GM23338 (cell line): Measurements from ENCODE around the gene LOXL1. TPM values are rescaled to one million over a fixed set of nuclear protein-coding genes. Genes with fewer than 3 reads are reported as not detected.

Experiments
- ATAC-seq: fragments of 200-7000 bp; cut with Tn5 transposase; 3 replicates; pipeline ENCODE4 v1.9.1; 2020
- DNase-seq: peaks from one replicate; pipeline ENCODE4 v3.0.0-alpha.2; 2015; ENCODE audit warnings: low spot score
- H2AFZ ChIP-seq: fragments of 200-600 bp; sonication (generic); 2 replicates; pipeline ENCODE4 v1.8.0; 2016; ENCODE audit warnings: antibody characterized with exemption, mild to moderate bottlenecking, moderate library complexity
- H3F3A ChIP-seq: fragments of 200-600 bp; sonication (generic); replicated peaks from 2 replicates; pipeline ENCODE4 v1.8.0; 2017; ENCODE audit warnings: antibody characterized with exemption, mixed run types, low read depth
- H3K27ac ChIP-seq: fragments of 200-600 bp; sonication (generic); 2 replicates; pipeline ENCODE4 v1.6.1; 2016; ENCODE audit warnings: low read depth
- H3K27me3 ChIP-seq: fragments of 200-600 bp; sonication (generic); 2 replicates; pipeline ENCODE4 v1.8.0; 2016; ENCODE audit warnings: mild to moderate bottlenecking, mixed run types, moderate library complexity; ENCODE audit not compliant: insufficient read depth
- H3K36me3 ChIP-seq: fragments of 200-600 bp; sonication (generic); 2 replicates; pipeline ENCODE4 v1.8.0; 2016; ENCODE audit warnings: mild to moderate bottlenecking; ENCODE audit not compliant: insufficient read depth
- H3K4me1 ChIP-seq: fragments of 200-600 bp; sonication (generic); 2 replicates; pipeline ENCODE4 v1.8.0; 2016; ENCODE audit warnings: mild to moderate bottlenecking, moderate library complexity; ENCODE audit not compliant: insufficient read depth
- H3K4me2 ChIP-seq: fragments of 200-600 bp; sonication (generic); 2 replicates; pipeline ENCODE4 v1.7.1; 2017; ENCODE audit warnings: mixed run types
- H3K4me3 ChIP-seq: fragments of 200-600 bp; sonication (generic); 2 replicates; pipeline ENCODE4 v1.6.1; 2016; ENCODE audit warnings: mixed run types
- H3K79me2 ChIP-seq: fragments of 200-600 bp; sonication (generic); replicated peaks from 2 replicates; pipeline ENCODE4 v1.8.0; 2017; ENCODE audit warnings: mild to moderate bottlenecking; ENCODE audit not compliant: insufficient read depth
- H3K9me2 ChIP-seq: fragments of 200-600 bp; sonication (generic); 2 replicates; pipeline ENCODE4 v1.8.0; 2017; ENCODE audit not compliant: insufficient read depth
- H4K20me1 ChIP-seq: fragments of 200-600 bp; sonication (generic); replicated peaks from 2 replicates; pipeline ENCODE4 v1.8.0; 2017; ENCODE audit warnings: mild to moderate bottlenecking; ENCODE audit not compliant: insufficient read depth
- H3K27ac Mint-ChIP-seq: 2 replicates; pipeline ENCODE4 v1.8.0; 2020; ENCODE audit warnings: inconsistent platforms, mild to moderate bottlenecking, moderate library complexity, mixed read lengths
- H3K27me3 Mint-ChIP-seq: 3 replicates; pipeline ENCODE4 v1.8.0; 2022; ENCODE audit warnings: low read depth, mild to moderate bottlenecking, moderate library complexity, mixed read lengths, inconsistent platforms; ENCODE audit not compliant: insufficient read depth, poor library complexity
- H3K36me3 Mint-ChIP-seq: 3 replicates; pipeline ENCODE4 v1.8.0; 2021; ENCODE audit warnings: low read depth, mild to moderate bottlenecking, inconsistent platforms, moderate library complexity, mixed read lengths
- H3K4me1 Mint-ChIP-seq: 3 replicates; pipeline ENCODE4 v1.8.0; 2020; ENCODE audit warnings: mild to moderate bottlenecking, inconsistent platforms, mixed read lengths
- H3K4me3 Mint-ChIP-seq: 3 replicates; pipeline ENCODE4 v1.8.0; 2021; ENCODE audit warnings: moderate library complexity, mild to moderate bottlenecking, inconsistent platforms, mixed read lengths
- H3K9me3 Mint-ChIP-seq: 3 replicates; pipeline ENCODE4 v1.8.0; 2020; ENCODE audit warnings: moderate library complexity, mild to moderate bottlenecking, inconsistent platforms, mixed read lengths
- CREB1 ChIP-seq: fragments of 250-450 bp; sonication (Bioruptor Pico); IDR thresholded peaks from 2 replicates; pipeline ENCODE4 v1.5.0; 2020; ENCODE audit warnings: low read depth, mild to moderate bottlenecking, moderate library complexity
- ETS1 ChIP-seq: IDR thresholded peaks from 2 replicates; pipeline ENCODE4 v1.6.1; 2016; ENCODE audit warnings: antibody characterized with exemption
- EZH2 ChIP-seq: fragments of 200-600 bp; sonication (generic); IDR thresholded peaks from one replicate; pipeline ENCODE4 v1.8.0; 2017; ENCODE audit warnings: antibody characterized with exemption, mild to moderate bottlenecking, low read depth; ENCODE audit not compliant: unreplicated experiment
- EZH2phosphoT487 ChIP-seq: fragments of 200-600 bp; sonication (generic); IDR thresholded peaks from one replicate; pipeline ENCODE4 v1.8.1; 2018; ENCODE audit warnings: antibody characterized with exemption; ENCODE audit not compliant: unreplicated experiment
- JUNB ChIP-seq: IDR thresholded peaks from one replicate; pipeline ENCODE4 v1.6.1; 2016; ENCODE audit warnings: antibody characterized with exemption; ENCODE audit not compliant: unreplicated experiment
- NANOG ChIP-seq: IDR thresholded peaks from 2 replicates; pipeline ENCODE4 v1.6.1; 2016; ENCODE audit warnings: antibody characterized with exemption, borderline replicate concordance
- POLR2AphosphoS5 ChIP-seq: IDR thresholded peaks from 2 replicates; pipeline ENCODE4 v1.6.1; 2016; ENCODE audit warnings: antibody characterized with exemption, low read depth
- STAT1 ChIP-seq: IDR thresholded peaks from one replicate; pipeline ENCODE4 v1.6.1; 2016; ENCODE audit warnings: antibody characterized with exemption; ENCODE audit not compliant: unreplicated experiment
- ZNF331 ChIP-seq: fragments of 250-450 bp; sonication (Bioruptor Pico); IDR thresholded peaks from 2 replicates; pipeline ENCODE4 v1.5.0; 2020; ENCODE audit warnings: low read depth, mild to moderate bottlenecking, moderate library complexity
- polyA plus RNA-seq: library from polyadenylated mRNA; unstranded; fragments of >200 nt; fragmentation: Nextera tagmentation; extraction: Ambion mirVana; gene quantifications from 2 replicates; pipeline ENCODE4 v1.2.1, GENCODE V29; 2016
- total RNA-seq: library from RNA; depleted of rRNA; stranded (reverse); fragments of >200 nt; shearing (Covaris generic); gene quantifications from 2 replicates; pipeline ENCODE4 v1.2.3, GENCODE V29; 2014
- TF ChIP-seq, protein P1 (sequence below), 2 experiments: fragments of 200-600 bp in 1 of 2; sonication (generic) in 1 of 2; conservative IDR thresholded peaks; 2 replicates each; pipeline versions ENCODE4 v1.5.1 to v1.6.1; 2016 to 2017; ENCODE audit warnings: antibody characterized with exemption in 2 of 2, low read depth in 2 of 2, mild to moderate bottlenecking in 2 of 2, moderate library complexity in 1 of 2
- TF ChIP-seq, protein P2 (sequence below): fragments of 250-450 bp; sonication (Bioruptor Pico); IDR thresholded peaks from 2 replicates; pipeline ENCODE4 v1.5.0; 2020; ENCODE audit warnings: mild to moderate bottlenecking, moderate library complexity

The LOXL1 gene
- total and polyA plus RNA-seq, 2 experiments from 2014 or later = 6.9 to 10.8 TPM

GRCh38 chr15:73950831-73951561 is 24.7 kb downstream of the LOXL1 start:
- Histone ChIP-seq H3K27ac (no peak overlapping the region), H3K4me1 (peaks cover 4% of the 10 kb centered on the region; the same call in 1 of the 2 replicates), H3K4me2 (peak overlapping the region; percentile 51; the same call in 1 of the 2 replicates), H3F3A (no peaks in the 10 kb centered on the region), H3K4me3 (no peak overlapping the region), H3K36me3 (no peaks in the 10 kb centered on the region), H4K20me1 (no peaks in the 10 kb centered on the region), H3K9me2 (no peaks in the 10 kb centered on the region), H3K79me2 (no peaks in the 10 kb centered on the region), H2AFZ (peak overlapping the region; percentile 91), H3K27me3 (no peaks in the 10 kb centered on the region)
- peak; percentile 96 for DNase-seq
- Mint-ChIP-seq H3K4me1 (peaks cover 22% of the 10 kb centered on the region), H3K4me3 (peak overlapping the region; percentile 41; the same call in 2 of the 3 replicates), H3K36me3 (no peaks in the 10 kb centered on the region; the same call in 2 of the 3 replicates), H3K27me3 (peaks cover 24% of the 10 kb centered on the region), H3K9me3 (no peaks in the 10 kb centered on the region), H3K27ac (peak overlapping the region; percentile 88)
- peak; percentile 96 for ATAC-seq
- TF ChIP-seq ZNF331 = no peak
- TF ChIP-seq EZH2 = no peak
- TF ChIP-seq ETS1 = 0 out of 2 replicates have a peak, but pooled peaks have one; percentile 42
- TF ChIP-seq POLR2AphosphoS5 = peak; percentile 40; the same call in 1 of the 2 replicates
- TF ChIP-seq, protein P1, sequence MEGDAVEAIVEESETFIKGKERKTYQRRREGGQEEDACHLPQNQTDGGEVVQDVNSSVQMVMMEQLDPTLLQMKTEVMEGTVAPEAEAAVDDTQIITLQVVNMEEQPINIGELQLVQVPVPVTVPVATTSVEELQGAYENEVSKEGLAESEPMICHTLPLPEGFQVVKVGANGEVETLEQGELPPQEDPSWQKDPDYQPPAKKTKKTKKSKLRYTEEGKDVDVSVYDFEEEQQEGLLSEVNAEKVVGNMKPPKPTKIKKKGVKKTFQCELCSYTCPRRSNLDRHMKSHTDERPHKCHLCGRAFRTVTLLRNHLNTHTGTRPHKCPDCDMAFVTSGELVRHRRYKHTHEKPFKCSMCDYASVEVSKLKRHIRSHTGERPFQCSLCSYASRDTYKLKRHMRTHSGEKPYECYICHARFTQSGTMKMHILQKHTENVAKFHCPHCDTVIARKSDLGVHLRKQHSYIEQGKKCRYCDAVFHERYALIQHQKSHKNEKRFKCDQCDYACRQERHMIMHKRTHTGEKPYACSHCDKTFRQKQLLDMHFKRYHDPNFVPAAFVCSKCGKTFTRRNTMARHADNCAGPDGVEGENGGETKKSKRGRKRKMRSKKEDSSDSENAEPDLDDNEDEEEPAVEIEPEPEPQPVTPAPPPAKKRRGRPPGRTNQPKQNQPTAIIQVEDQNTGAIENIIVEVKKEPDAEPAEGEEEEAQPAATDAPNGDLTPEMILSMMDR (conservative IDR thresholded peaks at IDR 0.05; ENCODE audit: low read depth in 2 of 2) = peak; percentile 69 to 93

GRCh38 chr15:73951601-73952000 is 25.3 kb downstream of the LOXL1 start:
- H3K4me1 ChIP-seq = peaks cover 4% of the 10 kb centered on the region; the same call in 1 of the 2 replicates
- no peak overlapping the region for H3K27ac ChIP-seq
- Mint-ChIP-seq H3K4me1 (peaks cover 22% of the 10 kb centered on the region), H3K4me3 (0 out of 3 replicates have a peak overlapping the region, but pooled peaks have one; percentile 41), H3K9me3 (no peaks in the 10 kb centered on the region), H3K36me3 (no peaks in the 10 kb centered on the region; the same call in 2 of the 3 replicates), H3K27ac (peak overlapping the region; percentile 88; the same call in 1 of the 2 replicates), H3K27me3 (peaks cover 21% of the 10 kb centered on the region)
- no peaks in the 10 kb centered on the region for H3F3A ChIP-seq
- H3K36me3 ChIP-seq = no peaks in the 10 kb centered on the region
- ATAC-seq = peak; percentile 12
- DNase-seq = peak; percentile 5
- peak overlapping the region; percentile 88; the same call in 1 of the 2 replicates for H2AFZ ChIP-seq
- no peaks in the 10 kb centered on the region for H3K79me2 ChIP-seq
- peak overlapping the region; percentile 51; the same call in 1 of the 2 replicates for H3K4me2 ChIP-seq
- no peaks in the 10 kb centered on the region for H3K9me2 ChIP-seq
- no peaks in the 10 kb centered on the region for H4K20me1 ChIP-seq
- no peaks in the 10 kb centered on the region for H3K27me3 ChIP-seq
- no peak overlapping the region for H3K4me3 ChIP-seq
- no peak for TF ChIP-seq EZH2phosphoT487
- no peak for TF ChIP-seq ZNF331
- TF ChIP-seq NANOG = no peak
- TF ChIP-seq, protein P2, sequence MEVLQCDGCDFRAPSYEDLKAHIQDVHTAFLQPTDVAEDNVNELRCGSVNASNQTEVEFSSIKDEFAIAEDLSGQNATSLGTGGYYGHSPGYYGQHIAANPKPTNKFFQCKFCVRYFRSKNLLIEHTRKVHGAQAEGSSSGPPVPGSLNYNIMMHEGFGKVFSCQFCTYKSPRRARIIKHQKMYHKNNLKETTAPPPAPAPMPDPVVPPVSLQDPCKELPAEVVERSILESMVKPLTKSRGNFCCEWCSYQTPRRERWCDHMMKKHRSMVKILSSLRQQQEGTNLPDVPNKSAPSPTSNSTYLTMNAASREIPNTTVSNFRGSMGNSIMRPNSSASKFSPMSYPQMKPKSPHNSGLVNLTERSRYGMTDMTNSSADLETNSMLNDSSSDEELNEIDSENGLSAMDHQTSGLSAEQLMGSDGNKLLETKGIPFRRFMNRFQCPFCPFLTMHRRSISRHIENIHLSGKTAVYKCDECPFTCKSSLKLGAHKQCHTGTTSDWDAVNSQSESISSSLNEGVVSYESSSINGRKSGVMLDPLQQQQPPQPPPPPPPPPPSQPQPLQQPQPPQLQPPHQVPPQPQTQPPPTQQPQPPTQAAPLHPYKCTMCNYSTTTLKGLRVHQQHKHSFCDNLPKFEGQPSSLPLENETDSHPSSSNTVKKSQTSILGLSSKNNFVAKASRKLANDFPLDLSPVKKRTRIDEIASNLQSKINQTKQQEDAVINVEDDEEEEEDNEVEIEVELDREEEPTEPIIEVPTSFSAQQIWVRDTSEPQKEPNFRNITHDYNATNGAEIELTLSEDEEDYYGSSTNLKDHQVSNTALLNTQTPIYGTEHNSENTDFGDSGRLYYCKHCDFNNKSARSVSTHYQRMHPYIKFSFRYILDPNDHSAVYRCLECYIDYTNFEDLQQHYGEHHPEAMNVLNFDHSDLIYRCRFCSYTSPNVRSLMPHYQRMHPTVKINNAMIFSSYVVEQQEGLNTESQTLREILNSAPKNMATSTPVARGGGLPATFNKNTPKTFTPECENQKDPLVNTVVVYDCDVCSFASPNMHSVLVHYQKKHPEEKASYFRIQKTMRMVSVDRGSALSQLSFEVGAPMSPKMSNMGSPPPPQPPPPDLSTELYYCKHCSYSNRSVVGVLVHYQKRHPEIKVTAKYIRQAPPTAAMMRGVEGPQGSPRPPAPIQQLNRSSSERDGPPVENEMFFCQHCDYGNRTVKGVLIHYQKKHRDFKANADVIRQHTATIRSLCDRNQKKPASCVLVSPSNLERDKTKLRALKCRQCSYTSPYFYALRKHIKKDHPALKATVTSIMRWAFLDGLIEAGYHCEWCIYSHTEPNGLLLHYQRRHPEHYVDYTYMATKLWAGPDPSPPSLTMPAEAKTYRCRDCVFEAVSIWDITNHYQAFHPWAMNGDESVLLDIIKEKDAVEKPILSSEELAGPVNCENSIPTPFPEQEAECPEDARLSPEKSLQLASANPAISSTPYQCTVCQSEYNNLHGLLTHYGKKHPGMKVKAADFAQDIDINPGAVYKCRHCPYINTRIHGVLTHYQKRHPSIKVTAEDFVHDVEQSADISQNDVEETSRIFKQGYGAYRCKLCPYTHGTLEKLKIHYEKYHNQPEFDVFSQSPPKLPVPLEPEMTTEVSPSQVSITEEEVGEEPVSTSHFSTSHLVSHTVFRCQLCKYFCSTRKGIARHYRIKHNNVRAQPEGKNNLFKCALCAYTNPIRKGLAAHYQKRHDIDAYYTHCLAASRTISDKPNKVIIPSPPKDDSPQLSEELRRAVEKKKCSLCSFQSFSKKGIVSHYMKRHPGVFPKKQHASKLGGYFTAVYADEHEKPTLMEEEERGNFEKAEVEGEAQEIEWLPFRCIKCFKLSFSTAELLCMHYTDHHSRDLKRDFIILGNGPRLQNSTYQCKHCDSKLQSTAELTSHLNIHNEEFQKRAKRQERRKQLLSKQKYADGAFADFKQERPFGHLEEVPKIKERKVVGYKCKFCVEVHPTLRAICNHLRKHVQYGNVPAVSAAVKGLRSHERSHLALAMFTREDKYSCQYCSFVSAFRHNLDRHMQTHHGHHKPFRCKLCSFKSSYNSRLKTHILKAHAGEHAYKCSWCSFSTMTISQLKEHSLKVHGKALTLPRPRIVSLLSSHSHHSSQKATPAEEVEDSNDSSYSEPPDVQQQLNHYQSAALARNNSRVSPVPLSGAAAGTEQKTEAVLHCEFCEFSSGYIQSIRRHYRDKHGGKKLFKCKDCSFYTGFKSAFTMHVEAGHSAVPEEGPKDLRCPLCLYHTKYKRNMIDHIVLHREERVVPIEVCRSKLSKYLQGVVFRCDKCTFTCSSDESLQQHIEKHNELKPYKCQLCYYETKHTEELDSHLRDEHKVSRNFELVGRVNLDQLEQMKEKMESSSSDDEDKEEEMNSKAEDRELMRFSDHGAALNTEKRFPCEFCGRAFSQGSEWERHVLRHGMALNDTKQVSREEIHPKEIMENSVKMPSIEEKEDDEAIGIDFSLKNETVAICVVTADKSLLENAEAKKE = no peak
- TF ChIP-seq EZH2 = no peak
- no peak for TF ChIP-seq STAT1
- no peak for TF ChIP-seq CREB1 (CRISPR knock-in tag)
- TF ChIP-seq JUNB = no peak
- TF ChIP-seq POLR2AphosphoS5 = no peak; the same call in 1 of the 2 replicates
